GDM1 (cell line): ENCODE measurements around the gene BPI.
"Not testable (repeated sequence)": the region's sequence is repeated elsewhere in the genome, so short reads cannot be mapped to it uniquely, and the experiment has no call there.

Experiments
- DNase-seq: peaks from one replicate; lab custom pipeline; 2025; lab: John Stamatoyannopoulos, UW

The BPI gene

DNA sequence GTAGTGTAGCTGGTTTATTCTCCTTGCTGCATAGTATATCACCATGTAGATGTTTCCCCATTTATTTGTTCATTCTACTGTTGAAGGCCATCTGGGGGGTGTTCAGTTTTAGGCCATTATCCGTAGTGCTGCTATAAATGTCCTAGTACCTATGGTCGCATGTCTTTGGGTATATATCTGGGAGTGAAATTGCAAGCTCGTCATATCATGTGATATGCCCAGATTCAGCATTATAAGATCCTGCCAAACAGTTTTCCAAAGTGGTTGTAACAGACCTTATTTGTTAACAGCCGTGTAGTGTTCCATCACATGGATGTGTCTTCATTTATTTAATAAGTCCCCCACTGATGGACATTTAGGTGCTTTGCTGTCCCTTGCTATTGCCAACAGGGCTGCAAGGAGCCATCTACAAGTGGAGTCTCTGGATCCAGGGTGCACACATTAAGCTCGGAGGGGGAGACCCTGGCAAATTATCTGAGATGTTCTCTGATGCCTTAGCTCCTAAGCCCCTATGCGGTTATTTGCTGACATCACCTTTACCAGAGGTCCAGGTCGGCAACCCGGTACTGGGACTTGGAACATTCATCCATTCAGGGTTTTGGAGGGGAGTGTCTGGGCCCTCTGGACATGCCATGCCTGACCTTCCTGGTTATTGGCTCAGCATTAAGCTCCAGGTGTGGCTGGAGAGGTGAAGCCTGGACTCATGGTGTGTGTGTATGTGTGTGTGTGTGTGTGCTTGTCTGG, 59.2 kb downstream of the BPI start:
- DNase-seq: no peak

DNA sequence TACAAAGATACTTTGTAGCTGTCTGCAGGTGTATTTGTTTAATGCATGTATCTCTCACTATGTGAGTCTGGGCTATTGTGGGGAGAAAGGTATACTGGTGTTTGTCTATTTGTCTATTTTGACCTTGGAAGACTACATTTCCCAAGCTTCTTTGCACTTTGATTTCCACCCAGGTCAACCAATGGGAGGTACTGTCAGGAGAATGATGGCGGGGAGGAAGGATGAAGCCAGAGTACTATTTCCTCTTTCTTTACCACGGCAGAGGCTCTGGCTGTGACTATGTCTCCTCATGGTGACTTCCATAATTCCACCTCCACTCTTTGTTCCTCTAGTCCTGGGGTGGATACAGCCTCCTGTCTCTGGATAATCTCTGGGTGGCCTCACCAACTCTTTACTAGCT, 65.4 kb downstream of the BPI start:
- DNase-seq: peak; percentile 5

DNA sequence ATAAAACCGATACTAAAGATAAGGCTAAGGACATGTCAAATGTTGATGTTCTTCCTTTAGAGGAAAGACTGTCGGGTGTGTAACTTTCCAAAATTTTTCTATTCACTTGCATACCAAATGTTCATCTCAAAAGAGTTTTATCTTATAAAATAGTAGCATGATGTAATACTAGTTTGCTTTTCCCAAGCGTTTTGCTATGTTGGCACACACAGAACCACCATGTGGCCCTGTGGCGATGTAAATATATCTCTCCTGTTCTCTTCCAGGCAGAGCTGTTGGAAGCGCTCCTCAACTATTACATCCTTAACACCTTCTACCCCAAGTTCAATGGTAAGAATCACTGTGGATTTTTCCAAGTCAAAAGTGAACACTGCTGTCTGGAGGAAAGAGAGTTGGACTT, 68.8 kb downstream of the BPI start:
- DNase-seq: no peak

DNA sequence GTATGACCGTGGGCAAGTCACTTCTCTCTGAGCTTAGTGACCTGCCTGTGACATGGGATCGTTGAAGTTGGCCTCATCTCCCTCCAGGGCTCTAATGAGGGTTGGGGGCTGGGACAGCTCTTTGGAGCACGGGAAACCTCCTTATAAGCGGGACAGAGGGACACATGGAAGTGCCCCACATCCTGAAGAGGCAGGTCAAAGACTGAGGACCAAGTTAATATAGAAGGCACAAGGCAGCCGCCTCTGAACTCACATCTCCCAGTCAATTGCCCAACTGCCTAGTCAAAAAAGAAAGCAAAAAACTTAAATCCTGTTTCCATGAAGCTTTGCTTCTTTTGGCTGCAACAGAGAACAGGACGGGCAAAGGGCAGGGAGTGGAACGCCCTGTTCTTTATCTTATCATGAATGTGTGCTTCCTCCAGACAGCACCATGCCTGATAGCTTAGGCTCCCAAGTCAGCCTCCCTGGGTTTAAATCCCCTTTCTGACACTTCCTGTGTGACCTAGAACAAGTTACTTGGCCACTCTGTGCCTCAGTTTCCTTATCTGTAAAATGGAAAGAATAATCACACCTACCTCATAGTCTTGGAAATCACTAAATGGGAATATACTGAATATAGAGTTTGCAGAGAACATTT, 69.4 kb downstream of the BPI start:
- DNase-seq: no peak

DNA sequence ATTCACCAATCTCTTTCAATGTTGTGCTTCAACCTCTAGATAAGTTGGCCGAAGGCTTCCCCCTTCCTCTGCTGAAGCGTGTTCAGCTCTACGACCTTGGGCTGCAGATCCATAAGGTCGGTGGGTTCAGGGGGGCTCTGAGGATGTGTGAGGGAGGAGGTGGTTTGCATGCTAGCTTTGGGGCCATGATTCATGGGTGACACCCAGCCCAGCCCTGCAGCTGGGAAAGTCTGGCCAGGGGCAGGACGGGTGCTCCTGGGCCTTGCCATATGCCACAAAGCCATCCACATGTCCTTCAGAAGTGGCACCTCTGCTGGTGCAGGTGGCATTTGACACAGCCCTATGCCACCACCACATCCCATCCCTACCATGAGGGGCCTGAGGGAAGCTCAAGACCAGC, 69.9 kb downstream of the BPI start:
- DNase-seq: no peak

DNA sequence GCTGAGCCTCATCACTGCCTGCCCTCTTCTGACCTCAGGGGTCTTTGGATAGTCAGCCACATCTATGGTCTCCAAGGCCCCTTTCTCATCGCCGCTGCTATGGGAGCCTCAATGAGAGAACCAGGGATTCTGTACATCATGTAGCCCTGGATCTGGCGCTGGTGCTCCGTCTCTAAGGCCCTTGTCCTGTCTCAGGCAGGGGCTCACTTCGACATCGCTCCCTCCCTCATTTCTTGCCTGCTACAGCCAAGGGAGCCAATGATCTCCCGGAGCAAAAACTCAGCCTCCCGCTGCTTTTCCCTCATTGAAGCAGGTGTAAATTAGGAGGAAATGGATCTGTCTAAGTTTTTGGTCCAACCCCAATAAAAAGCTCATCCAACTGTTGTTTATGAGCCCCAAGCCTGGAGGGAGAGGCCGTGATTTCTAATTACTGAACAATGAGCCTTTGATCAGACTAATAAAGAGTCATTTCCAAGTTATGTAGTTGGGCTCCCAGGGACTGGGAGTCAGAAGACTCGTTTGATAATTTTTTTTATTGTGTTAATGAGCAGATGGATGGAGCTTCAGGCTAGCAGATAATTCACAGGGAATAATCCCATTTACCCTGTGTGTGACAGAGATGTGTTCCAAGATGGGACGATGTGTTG, 73.2 kb downstream of the BPI start:
- DNase-seq: no peak

DNA sequence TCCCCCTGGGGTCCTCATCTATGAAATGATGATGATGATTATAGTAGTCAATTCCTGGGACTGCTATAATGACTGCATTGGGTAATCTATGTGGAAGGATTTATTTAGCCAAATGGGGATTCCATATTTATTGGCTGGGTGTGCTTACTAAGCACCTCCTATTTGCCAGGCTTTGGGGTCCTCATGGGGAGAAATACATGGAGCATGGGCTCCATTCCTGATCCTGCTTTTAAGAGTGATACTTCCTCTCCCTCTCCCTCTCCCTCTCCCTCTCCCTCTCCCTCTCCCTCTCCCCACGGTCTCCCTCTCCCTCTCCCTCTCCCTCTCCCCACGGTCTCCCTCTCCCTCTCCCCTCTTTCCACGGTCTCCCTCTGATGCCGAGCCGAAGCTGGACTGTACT, 73.9 kb downstream of the BPI start:
- not testable (repeated sequence) for DNase-seq

DNA sequence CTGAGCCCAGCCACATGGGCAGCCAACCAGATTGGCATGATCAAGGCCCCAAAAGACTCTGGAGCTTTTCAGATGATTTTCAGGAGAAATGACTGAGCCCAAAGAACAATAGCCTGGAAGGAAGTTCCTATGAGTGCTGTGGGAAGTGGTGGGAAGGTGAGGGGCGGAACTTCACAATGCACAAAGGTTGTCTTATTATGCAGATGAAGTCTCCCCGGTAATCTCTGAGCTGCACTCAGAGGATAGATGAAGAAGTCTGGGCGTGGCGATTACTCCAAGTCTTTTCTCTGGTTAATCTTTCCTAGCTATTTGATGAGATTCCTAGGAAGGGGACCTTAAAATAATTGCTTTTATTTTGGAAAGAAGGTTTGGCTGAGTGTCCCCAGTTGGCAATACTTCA, 79.2 kb downstream of the BPI start:
- no peak for DNase-seq

DNA sequence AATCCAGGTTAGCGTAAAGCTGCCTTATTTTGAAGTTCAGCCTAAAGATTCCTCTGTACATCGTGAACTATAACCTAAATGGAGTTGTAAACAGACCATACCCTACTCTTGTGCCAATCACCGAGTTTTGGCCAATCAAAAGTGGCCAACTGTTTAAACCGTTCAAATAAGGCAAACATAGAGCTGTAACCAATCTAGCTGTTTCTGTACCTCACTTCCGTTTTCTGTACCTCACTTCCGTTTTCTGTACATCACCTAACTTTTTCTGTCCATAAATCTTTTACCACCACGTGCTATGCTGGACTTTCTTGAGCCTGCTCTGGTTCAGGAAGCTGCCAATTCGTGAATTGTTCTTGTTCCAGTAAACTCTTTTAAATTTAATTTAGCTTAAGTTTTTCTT, 82.0 kb downstream of the BPI start:
- DNase-seq: no peak

DNA sequence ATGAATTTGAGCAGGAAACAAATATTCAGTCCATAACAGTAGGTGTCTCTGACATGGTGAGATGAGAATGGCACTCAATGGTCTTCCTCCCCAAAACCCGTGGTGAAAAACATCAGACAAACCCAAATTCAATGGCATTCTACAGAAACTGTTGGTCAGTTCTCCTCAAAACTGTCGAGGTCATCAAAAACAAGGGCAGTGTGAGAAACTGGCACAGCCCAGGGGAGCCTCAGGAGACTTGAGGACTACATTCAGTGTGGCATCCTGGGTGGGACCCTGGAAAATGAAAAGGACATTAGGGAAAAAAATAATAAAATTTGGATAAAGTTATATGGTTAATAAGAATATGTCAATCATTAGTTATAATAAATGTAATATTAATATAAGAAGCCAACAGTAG, 82.9 kb downstream of the BPI start:
- DNase-seq: no peak
